ENCODE data around the gene MAEA. TPM values are rescaled to one million over a fixed set of nuclear protein-coding genes. Genes with fewer than 3 reads are reported as not detected.
A peak's percentile ranks its signal among the peaks of the same experiment; 100 is the strongest.

Gene MAEA
- total RNA-seq, 2 donors from 2014 or later, result 46.9 to 75.8 TPM

DNA sequence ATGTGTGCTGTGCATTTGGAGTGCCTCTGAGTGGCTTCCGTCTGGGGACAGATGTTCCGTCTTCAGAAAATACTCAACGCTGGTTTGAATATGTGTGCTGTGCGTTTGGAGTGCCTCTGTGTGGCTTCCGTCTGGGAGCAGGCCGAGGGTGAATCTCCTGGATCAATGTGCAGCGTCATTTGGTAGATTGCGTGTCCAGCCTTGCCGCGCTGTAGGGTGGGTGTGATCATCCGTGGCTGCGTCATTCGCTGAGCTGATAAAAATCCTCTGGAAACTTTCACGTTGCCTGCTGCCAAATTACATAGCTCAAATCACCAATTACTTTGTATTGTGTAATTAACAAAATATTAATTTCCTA lies 69.4 kb downstream of the MAEA start:
- Mint-ChIP-seq H3K27ac (no peak overlapping the region), H3K27me3 (no peaks in the 10 kb centered on the region), H3K36me3 (ENCODE audit: low read depth) (no peaks in the 10 kb centered on the region), H3K4me1 (peaks cover 2% of the 10 kb centered on the region), H3K4me3 (no peak overlapping the region)
- DNase-seq, result no peak
- no peak for ATAC-seq
- no peaks in the 10 kb centered on the region for H3K9me3 ChIP-seq (ENCODE audit: control insufficient read depth, low read length, poor library complexity, severe bottlenecking)

- Mint-ChIP-seq H3K4me3 (no peak overlapping the region), H3K27me3 (no peaks in the 10 kb centered on the region)
- no peak for DNase-seq
These were observed 70.3 kb downstream of the MAEA start for GRCh38 chr4:1359976-1360375.

GRCh38 chr4:1360423-1361283 lies 71.0 kb downstream of the MAEA start:
- H3K9me3 ChIP-seq (ENCODE audit: control insufficient read depth, low read length, poor library complexity, severe bottlenecking), result no peaks in the 10 kb centered on the region
- Mint-ChIP-seq H3K4me3 (no peak overlapping the region), H3K27me3 (no peaks in the 10 kb centered on the region), H3K36me3 (ENCODE audit: low read depth) (no peaks in the 10 kb centered on the region), H3K27ac (no peak overlapping the region), H3K4me1 (peaks cover 2% of the 10 kb centered on the region)
- no peak for ATAC-seq
- DNase-seq, result no peak

More at GRCh38 chr4:1359976-1360375, 70.3 kb downstream of the MAEA start:
- no peaks in the 10 kb centered on the region for H3K9me3 ChIP-seq (ENCODE audit: control insufficient read depth, low read length, poor library complexity, severe bottlenecking)
- Mint-ChIP-seq H3K27ac (no peak overlapping the region), H3K4me1 (peaks cover 2% of the 10 kb centered on the region), H3K36me3 (ENCODE audit: low read depth) (no peaks in the 10 kb centered on the region)
- no peak for ATAC-seq

- Mint-ChIP-seq H3K4me3 (no peak overlapping the region), H3K36me3 (ENCODE audit: low read depth) (no peaks in the 10 kb centered on the region), H3K4me1 (no peaks in the 10 kb centered on the region), H3K27ac (no peak overlapping the region), H3K27me3 (no peaks in the 10 kb centered on the region)
- ATAC-seq (no peak), DNase-seq (no peak)
- H3K9me3 ChIP-seq (ENCODE audit: control insufficient read depth, low read length, poor library complexity, severe bottlenecking), result no peaks in the 10 kb centered on the region
These were observed 71.7 kb downstream of the MAEA start for GRCh38 chr4:1361431-1361830.

DNA sequence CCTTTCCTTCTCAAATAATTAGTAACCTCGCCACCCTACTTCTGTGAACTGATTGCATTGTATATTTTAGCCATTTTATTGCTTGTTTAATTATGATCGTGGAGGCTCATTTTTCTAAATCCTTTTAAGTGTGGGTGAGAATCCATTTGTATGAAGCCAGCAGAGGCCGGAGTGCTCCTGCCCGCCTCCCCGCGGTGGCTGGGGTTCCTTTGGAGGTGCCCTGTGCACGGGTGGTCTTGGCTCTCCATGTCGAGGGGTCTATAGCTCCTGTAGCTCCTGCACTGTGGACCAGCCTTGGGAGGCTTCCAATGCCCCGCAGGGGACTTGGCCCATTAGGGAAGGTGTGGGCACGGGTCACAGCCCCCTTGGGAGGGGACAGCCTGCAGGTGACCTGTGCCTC lies 72.4 kb downstream of the MAEA start:
- H3K27me3 Mint-ChIP-seq, result no peaks in the 10 kb centered on the region
- no peaks in the 10 kb centered on the region for H3K4me1 Mint-ChIP-seq
- no peak overlapping the region for H3K4me3 Mint-ChIP-seq
- H3K36me3 Mint-ChIP-seq (ENCODE audit: low read depth), result no peaks in the 10 kb centered on the region
- DNase-seq, result no peak
- ATAC-seq, result no peak
- no peak overlapping the region for H3K27ac Mint-ChIP-seq
- no peaks in the 10 kb centered on the region for H3K9me3 ChIP-seq (ENCODE audit: control insufficient read depth, low read length, poor library complexity, severe bottlenecking)

DNA sequence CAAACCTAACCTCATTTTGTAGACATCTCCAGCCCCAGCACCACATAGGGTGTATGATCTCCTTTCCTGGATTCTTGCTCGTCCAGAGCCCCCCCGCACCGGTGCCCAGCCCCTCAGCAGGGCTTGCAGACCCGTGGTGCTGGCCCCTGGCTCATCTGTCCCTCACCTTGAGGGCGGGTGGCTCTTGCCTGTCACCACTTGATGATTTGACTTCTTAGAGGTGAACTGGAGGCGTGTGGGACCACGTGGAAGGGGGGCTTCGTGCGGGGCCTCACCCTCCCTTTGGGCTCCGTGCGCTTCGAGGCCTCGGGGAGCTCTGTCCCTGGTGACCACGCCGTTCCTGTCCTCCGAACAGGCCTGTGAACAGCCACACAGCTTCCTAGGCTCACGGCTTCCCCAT lies 72.8 kb downstream of the MAEA start:
- Mint-ChIP-seq H3K36me3 (ENCODE audit: low read depth) (no peaks in the 10 kb centered on the region), H3K4me3 (no peak overlapping the region), H3K27ac (no peak overlapping the region), H3K4me1 (no peaks in the 10 kb centered on the region), H3K27me3 (no peaks in the 10 kb centered on the region)
- DNase-seq, result no peak
- no peak for ATAC-seq
- H3K9me3 ChIP-seq (ENCODE audit: control insufficient read depth, low read length, poor library complexity, severe bottlenecking), result no peaks in the 10 kb centered on the region

GRCh38 chr4:1363513-1363912 lies 73.8 kb downstream of the MAEA start:
- Mint-ChIP-seq H3K36me3 (ENCODE audit: low read depth) (no peaks in the 10 kb centered on the region), H3K27ac (no peak overlapping the region), H3K4me1 (no peaks in the 10 kb centered on the region), H3K4me3 (no peak overlapping the region), H3K27me3 (no peaks in the 10 kb centered on the region)
- H3K9me3 ChIP-seq (ENCODE audit: control insufficient read depth, low read length, poor library complexity, severe bottlenecking), result no peaks in the 10 kb centered on the region
- ATAC-seq (no peak), DNase-seq (no peak)

DNA sequence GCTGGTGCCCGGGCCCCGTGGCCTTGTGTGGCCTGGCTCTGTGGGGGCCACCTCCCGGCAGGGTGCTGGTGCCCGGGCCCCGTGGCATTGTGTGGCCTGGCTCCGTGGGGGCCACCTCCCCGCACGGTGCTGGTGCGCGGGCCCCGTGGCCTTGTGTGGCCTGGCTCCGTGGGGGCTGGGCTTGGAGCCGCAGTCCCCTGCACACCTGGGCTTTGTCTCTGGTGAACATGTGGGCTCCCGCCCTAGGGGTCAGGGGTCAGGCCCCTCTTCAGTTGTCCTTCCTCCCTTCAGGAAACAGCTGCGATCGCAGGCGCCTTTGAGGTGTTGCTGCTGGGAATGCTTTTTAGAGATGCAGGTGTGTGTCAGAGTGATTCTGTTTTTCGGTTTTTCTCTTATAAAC lies 74.5 kb downstream of the MAEA start:
- ATAC-seq, result no peak
- Mint-ChIP-seq H3K4me1 (no peaks in the 10 kb centered on the region), H3K27me3 (no peaks in the 10 kb centered on the region), H3K36me3 (ENCODE audit: low read depth) (no peaks in the 10 kb centered on the region), H3K4me3 (no peak overlapping the region), H3K27ac (no peak overlapping the region)
- no peaks in the 10 kb centered on the region for H3K9me3 ChIP-seq (ENCODE audit: control insufficient read depth, low read length, poor library complexity, severe bottlenecking)
- DNase-seq, result no peak

DNA sequence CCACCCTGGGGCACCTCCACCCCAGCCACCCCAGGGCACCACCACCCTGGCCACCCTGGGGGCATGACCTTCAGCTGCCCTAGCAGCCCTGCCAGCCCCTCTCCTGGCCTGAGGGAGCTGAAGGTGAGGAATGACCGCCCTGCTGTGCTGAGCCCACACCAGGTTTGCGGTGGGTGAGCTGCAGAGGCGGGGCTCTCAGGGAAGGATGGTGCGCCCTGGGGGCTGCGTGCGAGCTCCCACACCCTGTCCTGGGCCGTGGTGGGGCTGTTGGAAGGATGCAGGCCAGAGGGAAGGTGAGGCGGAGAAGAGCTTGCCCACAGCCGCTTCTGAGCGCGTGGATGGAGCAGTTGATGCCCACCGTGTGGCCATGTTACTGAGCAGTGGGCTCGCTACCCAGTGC lies 75.1 kb downstream of the MAEA start:
- no peak for DNase-seq
- Mint-ChIP-seq H3K27me3 (no peaks in the 10 kb centered on the region), H3K36me3 (ENCODE audit: low read depth) (no peaks in the 10 kb centered on the region)

GRCh38 chr4:1365271-1366178 lies 75.8 kb downstream of the MAEA start:
- no peaks in the 10 kb centered on the region for H3K27me3 Mint-ChIP-seq
- ATAC-seq (no peak), DNase-seq (no peak)
- H3K36me3 Mint-ChIP-seq (ENCODE audit: low read depth), result no peaks in the 10 kb centered on the region
- no peak overlapping the region for H3K27ac Mint-ChIP-seq
- H3K4me3 Mint-ChIP-seq, result no peak overlapping the region
- H3K9me3 ChIP-seq (ENCODE audit: control insufficient read depth, low read length, poor library complexity, severe bottlenecking), result no peaks in the 10 kb centered on the region
- no peaks in the 10 kb centered on the region for H3K4me1 Mint-ChIP-seq

More for the DNA sequence above, 75.1 kb downstream of the MAEA start:
- H3K4me3 Mint-ChIP-seq, result no peak overlapping the region
- H3K27ac Mint-ChIP-seq, result no peak overlapping the region
- H3K9me3 ChIP-seq (ENCODE audit: control insufficient read depth, low read length, poor library complexity, severe bottlenecking), result no peaks in the 10 kb centered on the region
- no peak for ATAC-seq
- H3K4me1 Mint-ChIP-seq, result no peaks in the 10 kb centered on the region

DNA sequence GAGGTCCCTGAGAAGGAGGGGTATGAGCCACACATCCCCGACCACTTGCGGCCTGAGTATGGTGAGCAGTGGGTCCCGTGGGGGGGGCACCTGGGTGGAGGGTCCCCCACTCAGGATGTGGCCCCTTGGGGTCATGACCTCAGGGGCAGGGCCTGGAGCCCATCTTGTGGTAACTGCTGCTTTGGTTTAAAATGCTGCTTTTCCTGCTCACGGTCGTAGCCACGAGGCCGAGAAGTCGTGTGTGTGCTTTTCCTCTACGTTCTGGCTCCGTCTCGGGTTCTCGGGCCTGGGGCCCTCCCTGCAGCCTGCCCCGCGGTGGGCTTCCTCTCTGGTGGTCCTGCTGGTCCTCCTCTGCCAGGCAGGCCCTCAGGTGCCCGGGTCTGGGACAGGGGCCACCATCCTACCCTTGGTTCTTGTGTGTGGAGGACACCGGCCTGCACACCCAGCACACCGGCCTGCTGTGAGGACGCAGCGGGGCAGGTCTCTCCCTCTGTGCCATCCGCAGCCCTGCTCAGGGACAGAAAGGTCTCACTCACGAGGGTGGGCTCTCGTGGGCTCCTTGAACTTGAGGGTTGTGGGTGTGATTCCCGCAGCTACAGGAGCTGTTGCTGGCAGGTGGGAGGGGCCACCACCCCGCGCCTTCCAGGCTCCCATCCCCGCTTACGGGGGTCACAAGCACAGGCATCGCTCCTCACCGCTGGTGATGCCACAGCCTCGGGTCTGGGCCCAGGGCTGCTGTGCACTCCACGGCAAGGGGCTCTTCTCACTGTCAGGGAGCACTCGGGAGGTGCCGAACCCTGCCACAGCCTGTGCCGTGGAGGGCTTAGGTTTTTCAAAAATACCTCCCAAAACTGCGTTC lies 76.9 kb downstream of the MAEA start:
- no peaks in the 10 kb centered on the region for H3K9me3 ChIP-seq (ENCODE audit: control insufficient read depth, low read length, poor library complexity, severe bottlenecking)
- H3K27ac Mint-ChIP-seq, result no peak overlapping the region
- ATAC-seq (no peak), DNase-seq (peak in 2 of 3 donors; percentile 4 to 7)
- H3K4me1 Mint-ChIP-seq, result no peaks in the 10 kb centered on the region
- H3K36me3 Mint-ChIP-seq (ENCODE audit: low read depth), result peaks cover 3% of the 10 kb centered on the region
- H3K4me3 Mint-ChIP-seq, result no peak overlapping the region
- no peaks in the 10 kb centered on the region for H3K27me3 Mint-ChIP-seq

GRCh38 chr4:1367230-1367935 lies 77.7 kb downstream of the MAEA start:
- Mint-ChIP-seq H3K36me3 (ENCODE audit: low read depth) (peaks cover 6% of the 10 kb centered on the region), H3K4me1 (peaks cover 2% of the 10 kb centered on the region), H3K27ac (no peak overlapping the region), H3K4me3 (no peak overlapping the region), H3K27me3 (no peaks in the 10 kb centered on the region)
- DNase-seq (peak in 1 of 3 donors; percentile 4), ATAC-seq (no peak)
- H3K9me3 ChIP-seq (ENCODE audit: control insufficient read depth, low read length, poor library complexity, severe bottlenecking), result no peaks in the 10 kb centered on the region

Data from T-helper 17 cell (primary cell).